ENCODE results near the gene SUPT16H.

GRCh38 chr14:21428930-21429329 is 45.1 kb upstream of the SUPT16H start:
- no peak for TF ChIP-seq CTCF (IDR thresholded peaks at IDR 0.05; ENCODE audit: low read depth, low read length, poor library complexity, severe bottlenecking)
- TF ChIP-seq EZH2phosphoT487 (IDR thresholded peaks at IDR 0.05; ENCODE audit: borderline replicate concordance, low read length), result no peak
